ENCODE data around the gene TOM1.
"Not testable (repeated sequence)": the region's sequence is repeated elsewhere in the genome, so short reads cannot be mapped to it uniquely, and the experiment has no call there.

The TOM1 gene

DNA sequence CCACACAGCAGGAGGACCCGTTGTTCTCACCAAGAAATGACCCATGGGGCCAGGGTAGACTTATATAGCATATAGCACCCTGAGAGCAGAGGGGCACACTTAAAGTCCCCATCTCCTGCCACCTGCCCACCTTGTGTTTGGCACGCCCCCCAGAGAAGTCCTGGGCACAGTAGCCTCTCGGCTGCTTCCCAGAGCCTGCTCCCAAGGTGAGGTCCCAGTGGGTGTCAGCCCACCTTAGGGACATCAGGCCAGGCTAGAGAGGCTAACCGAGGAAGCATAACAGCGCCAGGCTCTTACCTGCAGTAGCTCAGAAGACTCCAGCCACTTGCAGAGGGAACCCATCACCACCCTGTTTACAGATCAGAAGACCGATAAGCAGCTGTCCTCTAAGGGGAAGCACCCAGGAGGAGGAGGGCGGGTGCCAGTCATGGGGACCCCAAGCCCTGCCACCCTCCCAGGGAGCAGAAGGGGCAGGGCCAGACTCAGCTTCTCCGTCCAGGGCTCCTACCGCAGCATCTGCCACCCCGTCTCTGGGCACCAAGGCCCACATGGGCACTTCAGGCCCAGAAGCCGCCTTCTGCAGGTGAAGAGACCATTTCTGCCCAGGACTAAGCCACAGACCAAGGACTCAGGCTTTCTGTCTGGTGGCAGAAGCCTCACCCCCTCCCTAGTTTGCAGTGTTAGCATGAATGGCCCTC is 46.3 kb downstream of the TOM1 start:
- DNase-seq (ENCODE audit: low read depth in 3 of 3), result no peak

DNA sequence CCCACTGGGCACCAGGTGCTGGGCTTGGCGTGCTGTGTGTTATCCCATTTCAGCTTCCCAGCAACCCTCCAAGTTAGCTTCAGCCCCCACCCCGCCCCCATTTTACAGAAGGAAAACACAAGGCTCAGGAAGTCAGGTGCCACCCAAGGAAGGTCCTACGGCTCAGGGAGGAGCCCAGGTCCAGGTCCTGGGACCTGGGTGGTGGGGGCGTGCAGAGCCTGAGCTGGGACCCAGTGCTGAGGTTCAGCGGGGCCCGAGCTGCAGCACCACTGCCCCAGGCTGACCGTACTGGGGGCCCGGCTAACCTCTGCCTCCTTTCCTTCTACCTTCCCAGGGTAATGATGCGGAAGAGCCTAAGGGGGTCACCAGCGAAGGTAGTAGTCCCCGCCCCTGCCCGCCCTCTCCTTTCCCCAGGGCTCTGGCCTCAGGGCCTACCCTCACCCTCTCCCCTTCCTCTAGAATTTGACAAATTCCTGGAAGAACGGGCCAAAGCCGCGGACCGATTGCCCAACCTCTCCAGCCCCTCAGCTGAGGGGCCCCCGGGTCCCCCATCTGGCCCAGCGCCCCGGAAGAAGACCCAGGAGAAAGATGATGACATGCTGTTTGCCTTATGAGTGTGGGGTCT is 47.0 kb downstream of the TOM1 start:
- DNase-seq (ENCODE audit: low read depth in 3 of 3), result no peak

DNA sequence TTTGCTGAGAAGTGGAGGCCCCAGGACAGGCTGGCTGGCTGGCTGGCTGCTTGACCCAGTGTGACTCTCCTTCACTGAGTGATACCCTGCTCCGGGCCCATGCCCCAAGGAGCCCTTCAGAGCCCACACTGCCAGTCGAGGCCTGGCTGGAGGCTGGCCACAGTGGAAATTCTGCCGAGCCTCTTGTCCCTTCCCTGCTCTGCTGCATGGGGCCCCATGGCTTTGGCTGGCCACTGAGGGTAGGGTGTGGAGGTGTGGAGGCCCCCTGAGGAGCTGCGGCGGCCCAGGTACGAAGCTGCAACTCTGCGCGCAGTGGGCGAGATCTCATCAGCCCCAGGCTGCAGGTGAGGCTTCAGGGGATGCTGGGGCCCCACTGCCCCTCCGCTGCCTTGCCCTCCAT is 47.8 kb downstream of the TOM1 start:
- no peak for DNase-seq (ENCODE audit: low read depth in 3 of 3)

DNA sequence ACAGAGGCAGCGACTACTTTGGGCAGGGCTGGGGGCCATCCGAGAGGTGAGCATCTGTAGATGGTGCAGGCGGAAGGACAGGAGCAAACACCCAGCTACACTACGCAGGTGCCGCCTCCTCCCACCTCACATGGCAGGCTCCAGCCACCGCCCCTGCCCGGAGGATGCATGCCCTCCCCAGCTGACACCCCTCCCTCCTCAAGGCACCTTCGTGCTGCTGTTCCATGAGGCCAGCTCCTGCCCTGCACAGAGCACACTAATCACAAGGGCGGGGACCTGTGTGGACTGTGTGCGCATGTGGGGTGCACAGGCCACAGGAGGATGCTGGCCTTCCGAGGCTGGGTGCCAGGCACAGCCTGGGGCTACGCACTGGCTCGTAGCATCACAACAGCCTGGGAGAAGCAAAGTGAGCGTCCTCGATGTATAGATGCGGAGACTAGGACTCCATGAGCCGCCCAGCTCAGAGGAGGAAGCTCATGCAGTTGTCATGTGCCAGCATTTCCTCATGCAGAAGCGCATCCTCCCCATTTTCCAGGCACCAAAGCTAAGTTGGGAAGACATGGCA is 48.4 kb downstream of the TOM1 start:
- no peak for DNase-seq (ENCODE audit: low read depth in 3 of 3)

GRCh38 chr22:35348703-35349102 is 49.0 kb downstream of the TOM1 start:
- no peak for DNase-seq (ENCODE audit: low read depth in 3 of 3)

GRCh38 chr22:35349368-35349703 is 49.6 kb downstream of the TOM1 start:
- no peak for DNase-seq (ENCODE audit: low read depth in 3 of 3)

GRCh38 chr22:35349704-35350538 is 50.2 kb downstream of the TOM1 start:
- no peak for DNase-seq (ENCODE audit: low read depth in 3 of 3)

DNA sequence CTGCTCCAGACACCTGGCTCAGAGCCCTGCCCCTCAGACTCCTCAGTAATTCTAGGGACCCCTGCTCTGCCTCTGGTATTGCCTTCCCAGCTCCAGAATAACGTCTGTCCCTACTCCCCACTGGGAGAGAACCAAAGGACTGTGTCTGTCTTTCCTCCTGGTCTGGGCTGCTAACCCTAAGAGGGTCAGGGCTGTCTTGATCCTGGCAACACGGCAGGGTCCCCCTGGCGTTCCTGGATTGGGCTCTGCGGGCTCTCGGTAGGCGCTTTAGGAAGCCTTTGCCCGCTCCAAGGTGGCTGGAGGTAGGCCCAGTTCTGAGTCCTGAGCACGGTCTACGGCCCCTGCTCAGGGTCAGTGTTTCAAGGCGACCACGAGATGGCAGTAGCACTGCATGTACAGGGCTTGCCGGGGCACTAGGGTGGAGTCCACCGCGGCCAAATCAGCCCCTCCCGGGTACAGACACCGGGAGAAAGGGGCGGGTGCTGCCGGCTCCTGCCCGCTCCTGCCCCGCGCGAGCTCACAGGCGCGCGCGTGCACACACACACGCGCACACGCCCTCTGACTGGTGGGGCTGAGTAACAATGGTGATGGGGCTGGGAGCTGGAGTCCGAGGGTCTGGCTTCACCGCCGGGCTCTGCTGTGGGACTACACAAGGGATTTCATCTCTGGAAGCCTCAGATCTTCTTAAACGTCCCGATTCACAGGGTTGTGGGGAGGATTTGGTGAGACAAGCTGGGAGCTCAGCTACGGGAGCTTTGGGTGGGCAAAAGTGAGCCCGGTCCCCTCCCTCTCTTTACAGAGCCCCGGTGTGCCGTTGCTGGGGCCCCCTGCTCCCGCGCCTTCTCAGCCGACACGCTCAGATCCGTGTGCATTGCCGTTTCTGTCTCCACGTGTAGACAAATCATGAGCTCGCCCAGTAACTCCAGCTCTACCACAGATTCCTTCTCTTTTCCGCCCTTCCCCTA is 51.1 kb downstream of the TOM1 start:
- peak; percentile 79 to 87 (median 79) for DNase-seq (ENCODE audit: low read depth in 3 of 3)

DNA sequence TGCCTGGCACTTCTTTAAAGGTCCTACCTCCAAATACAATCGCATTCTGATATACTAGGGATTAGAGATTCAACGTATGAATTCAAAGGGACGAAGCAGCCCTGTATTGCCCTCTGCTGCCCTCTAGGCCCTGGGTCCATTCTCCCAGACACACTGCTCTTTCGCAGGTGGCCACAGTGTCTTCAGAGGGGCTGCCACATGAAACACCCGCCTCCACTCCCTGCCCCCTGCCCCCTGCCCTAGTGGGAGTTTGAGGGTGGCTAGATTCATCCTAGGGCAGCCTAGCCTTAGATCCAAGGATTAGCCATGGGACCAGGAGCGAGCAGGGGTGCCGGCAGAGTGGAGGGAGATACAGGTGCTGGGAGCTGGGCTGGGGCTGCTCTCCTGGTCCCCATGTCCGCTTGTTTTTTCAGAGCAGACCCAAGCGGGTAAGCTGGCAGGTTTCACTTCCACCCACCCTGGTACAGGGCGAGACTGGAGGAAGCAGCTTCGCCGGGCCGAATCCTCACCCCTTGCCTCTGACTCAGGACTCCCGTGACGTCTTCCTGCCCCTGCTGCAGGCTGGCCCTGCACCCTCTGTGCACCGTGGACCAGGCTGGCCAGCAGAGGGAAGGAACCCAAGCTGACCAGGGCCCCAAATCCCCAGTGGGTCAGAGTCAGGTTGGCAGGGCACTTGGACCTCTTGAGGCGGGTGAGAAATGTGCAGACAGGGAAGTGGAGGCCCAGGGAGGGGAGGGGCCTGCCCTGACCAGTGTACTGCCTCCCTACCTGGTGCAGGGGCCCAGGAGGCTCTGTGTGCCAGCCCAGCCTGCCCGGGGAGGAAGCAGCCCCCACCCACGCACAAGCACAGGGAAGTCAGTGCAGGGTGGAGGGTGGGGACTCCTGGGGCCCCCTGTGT is 52.8 kb downstream of the TOM1 start:
- peak; percentile 35 to 64 (median 37) for DNase-seq (ENCODE audit: low read depth in 3 of 3)

DNA sequence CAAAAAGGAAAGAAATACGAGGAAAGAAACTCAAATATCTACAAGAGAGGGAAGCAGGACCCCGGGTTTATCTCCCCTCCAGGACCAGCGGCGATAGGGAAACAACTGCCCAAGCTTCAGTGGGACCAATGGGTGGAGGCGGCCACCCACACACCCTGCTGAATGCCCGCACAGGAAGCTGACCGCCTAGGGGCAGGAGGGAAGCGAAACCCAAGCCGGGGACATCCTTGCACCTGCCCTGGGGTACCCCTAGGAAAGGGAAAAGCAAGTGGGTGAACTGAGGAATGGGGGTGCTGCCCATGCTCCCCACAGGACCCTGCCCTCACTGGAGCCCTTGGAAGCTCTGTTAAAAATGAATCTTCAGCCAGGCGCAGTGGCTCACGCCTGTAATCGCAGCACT is 53.6 kb downstream of the TOM1 start:
- no peak for DNase-seq (ENCODE audit: low read depth in 3 of 3)

DNA sequence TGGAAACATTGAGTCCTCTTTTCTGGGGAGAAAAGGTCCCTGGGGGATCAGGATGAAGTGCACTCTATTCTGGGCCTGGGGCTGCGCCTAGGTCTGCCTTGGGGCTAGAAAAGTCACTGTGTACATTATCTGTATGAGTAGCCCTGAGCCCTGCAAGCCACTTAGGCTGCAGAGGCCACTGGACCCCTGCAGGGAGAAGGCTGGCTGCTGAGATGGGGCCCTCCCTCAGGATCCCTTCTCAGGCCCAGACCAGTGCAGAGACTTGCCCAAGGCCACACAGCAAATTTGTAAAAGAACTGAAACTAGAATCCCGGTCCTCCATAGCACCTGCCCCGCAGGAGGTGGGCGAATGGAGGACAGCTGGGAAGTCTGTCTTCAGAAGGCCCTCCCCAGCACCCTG is 54.4 kb downstream of the TOM1 start:
- DNase-seq (ENCODE audit: low read depth in 3 of 3), result no peak

DNA sequence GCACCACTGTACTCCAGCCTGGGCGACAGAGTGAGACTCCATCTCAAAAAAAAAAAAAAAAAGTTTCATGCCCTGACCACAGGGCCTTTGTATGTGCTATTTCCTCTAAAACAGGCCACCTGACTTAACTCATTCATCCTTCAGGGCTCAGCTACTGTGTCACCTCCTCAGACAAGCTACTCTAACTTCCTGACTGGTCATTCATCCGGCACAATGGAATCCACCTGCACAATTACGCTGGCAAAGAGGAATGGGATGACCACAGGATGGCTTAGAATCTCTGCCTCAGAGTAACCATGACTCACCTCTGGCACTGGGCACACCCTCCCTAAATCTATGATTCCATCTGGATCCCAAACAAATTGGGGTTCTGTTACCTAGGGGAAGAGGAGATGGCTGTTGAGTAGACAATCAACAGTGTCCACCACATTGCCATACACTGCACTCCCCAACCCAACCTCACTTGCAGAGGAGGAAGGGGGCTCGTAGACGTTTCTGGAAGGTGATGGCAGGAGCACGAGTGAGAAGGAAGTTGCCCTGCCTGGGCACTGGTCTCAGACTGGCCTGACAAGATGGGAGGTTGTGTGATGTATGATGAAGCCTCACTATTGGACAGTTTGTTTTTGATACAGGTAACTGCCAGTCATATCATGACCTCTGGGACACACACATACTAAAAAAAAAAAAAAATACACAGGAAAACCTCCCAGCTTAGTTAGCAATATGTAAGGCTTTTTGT is 58.4 kb downstream of the TOM1 start:
- no peak for DNase-seq (ENCODE audit: low read depth in 3 of 3)

DNA sequence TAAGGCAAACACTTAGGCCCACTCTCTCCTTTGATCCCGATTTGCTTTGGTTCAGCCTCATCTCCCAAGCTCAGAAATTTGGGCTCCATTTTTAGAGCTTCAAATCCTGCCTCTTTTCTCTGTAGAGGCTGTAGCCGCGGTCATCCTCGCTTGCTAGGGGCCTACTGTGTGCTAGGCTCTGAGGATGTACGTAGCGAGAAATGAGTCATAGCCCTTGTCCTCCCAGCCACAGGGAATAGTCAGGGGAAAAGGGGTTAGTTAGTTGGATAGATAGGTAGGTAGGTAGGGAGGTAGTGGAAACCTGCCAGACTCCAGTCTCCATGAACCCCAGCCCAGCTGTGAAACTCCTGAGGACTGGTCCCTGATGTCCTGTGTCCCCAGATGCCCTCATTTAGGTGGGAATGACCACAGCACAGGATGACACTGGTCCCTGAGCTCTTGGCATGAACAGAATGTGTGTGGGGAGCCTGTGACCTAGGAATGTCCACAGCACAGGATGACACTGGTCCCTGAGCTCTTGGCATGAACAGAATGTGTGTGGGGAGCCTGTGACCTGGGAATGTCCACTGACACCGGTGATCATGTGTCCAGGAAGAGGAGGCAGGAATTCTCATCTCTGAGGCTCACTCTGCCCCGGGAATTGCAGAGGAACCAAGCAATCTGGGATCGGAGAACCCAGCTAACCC is 59.8 kb downstream of the TOM1 start:
- DNase-seq (ENCODE audit: low read depth in 3 of 3), result no peak

- no peak for DNase-seq (ENCODE audit: low read depth in 3 of 3)
Measured at GRCh38 chr22:35361001-35361558, 61.4 kb downstream of the TOM1 start.

DNA sequence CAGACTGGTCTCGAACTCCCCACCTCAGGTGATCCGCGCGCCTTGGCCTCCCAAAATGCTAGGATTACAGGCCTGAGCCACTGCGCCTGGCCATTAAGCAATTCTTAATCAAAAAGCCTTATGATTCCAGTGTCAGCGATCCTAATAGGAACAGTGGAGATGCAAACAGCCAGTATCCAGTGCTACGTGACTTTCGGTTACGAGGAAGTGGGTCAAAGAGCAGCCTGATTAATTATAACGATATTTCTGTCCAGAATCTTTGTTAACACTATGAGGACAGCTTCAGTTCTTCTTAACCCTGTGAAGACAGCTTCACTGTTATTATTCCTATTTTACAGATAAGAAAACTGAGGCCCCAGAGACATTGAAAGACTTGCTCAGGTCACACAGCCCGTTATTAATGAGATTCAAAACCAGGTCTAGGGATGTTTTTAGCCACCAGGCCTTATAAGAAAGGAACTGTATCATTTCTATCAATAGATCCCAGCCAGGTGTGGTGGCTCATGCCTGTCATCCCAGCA is 63.9 kb downstream of the TOM1 start:
- DNase-seq (ENCODE audit: low read depth in 3 of 3), result no peak

- DNase-seq (ENCODE audit: low read depth in 3 of 3), result not testable (repeated sequence)
Measured at GRCh38 chr22:35364230-35364629, 64.5 kb downstream of the TOM1 start.

DNA sequence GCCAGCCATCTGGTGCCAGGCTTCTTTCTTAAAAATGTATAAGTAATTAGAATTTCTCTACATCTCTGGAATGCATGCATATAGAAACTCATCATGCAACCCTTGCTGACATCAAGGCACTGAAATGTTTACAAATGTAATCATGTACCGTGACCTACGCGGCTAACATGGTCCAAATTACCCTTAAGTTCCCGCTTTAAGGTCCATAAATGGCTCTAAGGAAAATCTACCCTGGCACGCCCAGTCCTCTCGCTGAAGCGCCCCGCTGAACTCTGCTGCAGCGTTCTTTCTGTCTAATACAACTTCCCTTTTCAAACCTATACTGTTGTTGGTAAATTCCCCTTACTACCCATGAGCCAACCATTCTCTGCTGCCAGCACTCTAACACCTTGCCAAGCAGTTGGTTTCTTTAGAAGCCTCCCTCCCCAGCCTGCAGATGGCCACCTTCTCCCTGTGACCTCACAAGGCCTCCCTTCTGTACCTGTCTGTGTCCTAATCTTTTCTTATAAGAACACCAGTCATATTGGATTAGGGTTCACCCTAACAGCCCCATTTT is 67.7 kb downstream of the TOM1 start:
- no peak for DNase-seq (ENCODE audit: low read depth in 3 of 3)

- no peak for DNase-seq (ENCODE audit: low read depth in 3 of 3)
Measured at GRCh38 chr22:35368386-35368785, 68.7 kb downstream of the TOM1 start.
